Endothelial cell of umbilical vein (primary cell): ENCODE results near the gene USP49. TPM values are rescaled to one million over a fixed set of nuclear protein-coding genes. Genes with fewer than 3 reads are reported as not detected.

ENCODE experiments used
- BruUV-seq: library from RNA; stranded (reverse); fragments of 400-500 nt; replicated peaks from 2 replicates; lab custom pipeline; 2021; lab: Mats Ljungman, UMichigan
- CTCF ChIA-PET: fragments of 300-600, 350-600 bp; sonication (Branson Sonifier 250); formaldehyde crosslinking; loops from one replicate; lab custom pipeline; 2021; ENCODE audit warnings: antibody characterized with exemption, inconsistent platforms; lab: Charles Lee
- POLR2A ChIA-PET: fragments of 300-600, 350-600 bp; sonication (Branson Sonifier 250); formaldehyde crosslinking; loops from one replicate; lab custom pipeline; 2021; ENCODE audit warnings: antibody characterized with exemption, inconsistent platforms; lab: Charles Lee
- DNase-seq: peaks from one replicate; pipeline ENCODE4 v3.0.0-alpha.2; 2011; ENCODE audit warnings: low read depth, low spot score
- FAIRE-seq: peaks from 2 replicates; lab custom pipeline; 2011; peaks lifted over from hg19 to GRCh38; lab: Jason Lieb, UNC
- H2AFZ ChIP-seq: 2 replicates; pipeline ENCODE4 v1.6.0; 2012; ENCODE audit warnings: low read depth, low read length, control low read depth, inconsistent platforms
- H3K27ac ChIP-seq: 2 replicates; pipeline ENCODE4 v1.5.1; 2011; ENCODE audit warnings: low read depth, mild to moderate bottlenecking, control low read depth, low read length, moderate library complexity; ENCODE audit not compliant: insufficient read depth
- H3K27me3 ChIP-seq, 2 experiments: 2 replicates each; pipeline versions ENCODE4 v1.6.0 to v1.6.1; 2011; ENCODE audit warnings: low read length in 2 of 2, mixed read lengths in 1 of 2; ENCODE audit not compliant: control insufficient read depth in 2 of 2, insufficient read depth in 2 of 2
- H3K36me3 ChIP-seq, 2 experiments: 2 replicates in 1 of 2; 3 replicates in 1 of 2; pipeline ENCODE4 v1.5.1; 2011; ENCODE audit warnings: low read length in 2 of 2, mild to moderate bottlenecking in 1 of 2, moderate library complexity in 1 of 2; ENCODE audit not compliant: control insufficient read depth in 2 of 2, insufficient read depth in 2 of 2; ENCODE audit errors: extremely low read depth in 1 of 2
- H3K4me1 ChIP-seq: 3 replicates; pipeline ENCODE4 v1.5.1; 2011; ENCODE audit warnings: mild to moderate bottlenecking, low read length; ENCODE audit not compliant: control insufficient read depth, insufficient read depth; ENCODE audit errors: extremely low read depth
- H3K4me2 ChIP-seq: 2 replicates; pipeline ENCODE4 v1.6.1; 2011; ENCODE audit warnings: low read length, control low read depth, mixed read lengths; ENCODE audit not compliant: insufficient read depth
- H3K4me3 ChIP-seq, 3 experiments: fragments of 200-600 bp in 1 of 3; sonication (generic), shearing (Covaris generic) in 1 of 3; replicated peaks in 1 of 3; 2 replicates each; pipeline ENCODE4 v1.5.1; 2011 to 2016; ENCODE audit warnings: control low read depth in 3 of 3, low read length in 3 of 3, mild to moderate bottlenecking in 2 of 3, inconsistent platforms in 1 of 3, low read depth in 1 of 3, moderate library complexity in 1 of 3; ENCODE audit not compliant: insufficient read depth in 1 of 3
- H3K79me2 ChIP-seq: 2 replicates; pipeline ENCODE4 v1.6.0; 2012; ENCODE audit warnings: low read length, inconsistent platforms; ENCODE audit not compliant: control insufficient read depth, insufficient read depth
- H3K9ac ChIP-seq: replicated peaks from 2 replicates; pipeline ENCODE3; 2011; ENCODE audit warnings: low read length, control low read depth; ENCODE audit not compliant: insufficient read depth; ENCODE audit errors: extremely low read depth
- H3K9me1 ChIP-seq: replicated peaks from 3 replicates; pipeline ENCODE4 v1.6.0; 2011; ENCODE audit warnings: mild to moderate bottlenecking, low read length; ENCODE audit not compliant: control insufficient read depth, insufficient read depth; ENCODE audit errors: extremely low read depth
- H3K9me3 ChIP-seq: replicated peaks from 2 replicates; pipeline ENCODE4 v1.5.1; 2012; ENCODE audit warnings: low read length, inconsistent platforms; ENCODE audit not compliant: control insufficient read depth, insufficient read depth
- H4K20me1 ChIP-seq: replicated peaks from 2 replicates; pipeline ENCODE3; 2011; ENCODE audit warnings: mild to moderate bottlenecking, low read length; ENCODE audit not compliant: control insufficient read depth, insufficient read depth; ENCODE audit errors: extremely low read depth
- EZH2 ChIP-seq: IDR thresholded peaks from 2 replicates; pipeline ENCODE4 v1.6.1; 2012; ENCODE audit warnings: borderline replicate concordance, low read depth, mild to moderate bottlenecking, moderate library complexity, low read length, inconsistent platforms; ENCODE audit not compliant: severe bottlenecking
- FOS ChIP-seq: IDR thresholded peaks from 2 replicates; pipeline ENCODE4 v1.6.1; 2011; ENCODE audit warnings: mild to moderate bottlenecking, low read length, moderate library complexity, borderline replicate concordance; ENCODE audit not compliant: insufficient read depth
- GATA2 ChIP-seq: IDR thresholded peaks from 2 replicates; pipeline ENCODE4 v1.7.0; 2011; ENCODE audit warnings: low read depth, mild to moderate bottlenecking, moderate library complexity, mixed read lengths, low read length; ENCODE audit not compliant: insufficient read length, insufficient read depth
- JUN ChIP-seq: IDR thresholded peaks from 2 replicates; pipeline ENCODE4 v1.6.1; 2011; ENCODE audit warnings: borderline replicate concordance, low read depth; ENCODE audit not compliant: insufficient read length, insufficient read depth
- MAX ChIP-seq: IDR thresholded peaks from 2 replicates; pipeline ENCODE4 v1.6.1; 2011; ENCODE audit not compliant: insufficient read depth, insufficient read length
- MYC ChIP-seq: IDR thresholded peaks from one replicate; pipeline ENCODE4 v1.6.1; 2011; ENCODE audit warnings: mild to moderate bottlenecking, low read depth, low read length
- POLR2A ChIP-seq: IDR thresholded peaks from 2 replicates; pipeline ENCODE4 v1.6.1; 2012; ENCODE audit warnings: low read depth, mild to moderate bottlenecking, control low read depth, low read length
- POLR2AphosphoS5 ChIP-seq: IDR thresholded peaks from 2 replicates; pipeline ENCODE4 v1.6.1; 2012; ENCODE audit warnings: low read depth, mild to moderate bottlenecking, control low read depth, low read length, moderate library complexity; ENCODE audit not compliant: insufficient read depth
- dilution Hi-C: fragments of 300-500 bp; cut with MboI; formaldehyde crosslinking; loops from one replicate; pipeline ENCODE4 v1.15.0; 2019; ENCODE audit warnings: low sequenced_read_pairs; ENCODE audit not compliant: extremely low pct_ligation_motif_present
- intact Hi-C: fragments of 100-400 bp; cut with micrococcal nuclease; formaldehyde crosslinking; loops from one replicate; pipeline ENCODE4 v1.10.0; 2022
- polyA plus RNA-seq, 4 experiments: library from polyadenylated mRNA; depleted of rRNA in 3 of 4; stranded (reverse) in 3 of 4; unstranded in 1 of 4; fragments of >200 nt; gene quantifications; 2 replicates each; pipeline versions ENCODE4 v1.2.1 to v1.2.3, GENCODE V29; 2011 to 2012; ENCODE audit warnings: missing spikeins in 1 of 4
- total RNA-seq: library from RNA; stranded (reverse); gene quantifications from 2 replicates; pipeline ENCODE4 v1.2.3, GENCODE V29; 2021
- TF ChIP-seq, protein P1 (sequence below), 2 donors: IDR thresholded peaks; 1 replicate in 1 of 2; 2 replicates in 1 of 2; pipeline ENCODE4 v1.5.1; 2011; ENCODE audit warnings: low read length in 2 of 2, mild to moderate bottlenecking in 2 of 2, moderate library complexity in 2 of 2, control low read depth in 1 of 2, inconsistent platforms in 1 of 2, low read depth in 1 of 2; ENCODE audit not compliant: insufficient read depth in 1 of 2; ENCODE audit errors: extremely low read depth in 1 of 2

The USP49 gene
- total and polyA plus RNA-seq, 2 donors (not counting 3 experiments of a cell fraction or from before 2014, with no cell fraction given): 2.4 to 4.1 TPM

- H3K9ac ChIP-seq: no peak overlapping the region
- no peaks in the 10 kb centered on the region for H3K79me2 ChIP-seq
- no peak overlapping the region for H3K4me2 ChIP-seq
- dilution Hi-C loops (no loop called here), intact Hi-C loops (no loop called here)
- DNase-seq (no peak), FAIRE-seq (no peak)
- H3K4me3 ChIP-seq: no peak overlapping the region
- TF ChIP-seq, protein P1, sequence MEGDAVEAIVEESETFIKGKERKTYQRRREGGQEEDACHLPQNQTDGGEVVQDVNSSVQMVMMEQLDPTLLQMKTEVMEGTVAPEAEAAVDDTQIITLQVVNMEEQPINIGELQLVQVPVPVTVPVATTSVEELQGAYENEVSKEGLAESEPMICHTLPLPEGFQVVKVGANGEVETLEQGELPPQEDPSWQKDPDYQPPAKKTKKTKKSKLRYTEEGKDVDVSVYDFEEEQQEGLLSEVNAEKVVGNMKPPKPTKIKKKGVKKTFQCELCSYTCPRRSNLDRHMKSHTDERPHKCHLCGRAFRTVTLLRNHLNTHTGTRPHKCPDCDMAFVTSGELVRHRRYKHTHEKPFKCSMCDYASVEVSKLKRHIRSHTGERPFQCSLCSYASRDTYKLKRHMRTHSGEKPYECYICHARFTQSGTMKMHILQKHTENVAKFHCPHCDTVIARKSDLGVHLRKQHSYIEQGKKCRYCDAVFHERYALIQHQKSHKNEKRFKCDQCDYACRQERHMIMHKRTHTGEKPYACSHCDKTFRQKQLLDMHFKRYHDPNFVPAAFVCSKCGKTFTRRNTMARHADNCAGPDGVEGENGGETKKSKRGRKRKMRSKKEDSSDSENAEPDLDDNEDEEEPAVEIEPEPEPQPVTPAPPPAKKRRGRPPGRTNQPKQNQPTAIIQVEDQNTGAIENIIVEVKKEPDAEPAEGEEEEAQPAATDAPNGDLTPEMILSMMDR (IDR thresholded peaks at IDR 0.05; ENCODE audit: extremely low read depth in 1 of 2, insufficient read depth in 1 of 2, low read depth in 1 of 2, low read length in 2 of 2): no peak
- TF ChIP-seq POLR2AphosphoS5 (no peak), EZH2 (no peak), POLR2A (no peak), GATA2 (no peak), FOS (no peak), MAX (no peak), JUN (no peak), MYC (no peak)
- H3K27me3 ChIP-seq: no peaks in the 10 kb centered on the region
- H2AFZ ChIP-seq: no peak overlapping the region
- H3K9me3 ChIP-seq: no peaks in the 10 kb centered on the region
- no TSS peak for BruUV-seq
- ChIA-PET POLR2A (no interaction called here), CTCF (no interaction called here)
- H3K36me3 ChIP-seq: no peaks in the 10 kb centered on the region
- no peaks in the 10 kb centered on the region for H3K9me1 ChIP-seq
- peaks cover 18% of the 10 kb centered on the region for H3K4me1 ChIP-seq
- no peaks in the 10 kb centered on the region for H4K20me1 ChIP-seq
- H3K27ac ChIP-seq: no peak overlapping the region
Measured at GRCh38 chr6:41822021-41822420, 73.2 kb downstream of the USP49 start.
